H1 (cell line): ENCODE data around the gene MEX3D. TPM values are rescaled to one million over a fixed set of nuclear protein-coding genes. Genes with fewer than 3 reads are reported as not detected.

Source experiments
- ATF3 ChIP-seq: IDR thresholded peaks from 2 replicates; pipeline ENCODE4 v1.6.1; 2011; ENCODE audit warnings: low read depth, mild to moderate bottlenecking, low read length; ENCODE audit not compliant: insufficient read depth
- BACH1 ChIP-seq: IDR thresholded peaks from 2 replicates; pipeline ENCODE4 v1.6.1; 2012; ENCODE audit warnings: low read length, improper control_type of control experiment
- CBX8 ChIP-seq: fragments of 300-800, 300-1000 bp; sonication (generic); IDR thresholded peaks from 2 replicates; pipeline ENCODE4 v1.7.1; 2016; ENCODE audit warnings: low read depth, low read length, borderline replicate concordance
- CHD7 ChIP-seq: fragments of 300-600 bp; sonication (generic); IDR thresholded peaks from 2 replicates; pipeline ENCODE4 v1.7.1; 2012; ENCODE audit warnings: low read length, moderate library complexity, mild to moderate bottlenecking, inconsistent platforms; ENCODE audit not compliant: insufficient replicate concordance
- FOSL1 ChIP-seq: IDR thresholded peaks from 2 replicates; pipeline ENCODE4 v1.6.1; 2011; ENCODE audit warnings: mild to moderate bottlenecking, low read depth, low read length, moderate library complexity; ENCODE audit not compliant: insufficient read depth
- HDAC6 ChIP-seq: IDR thresholded peaks from one replicate; pipeline ENCODE4 v1.7.1; 2012; ENCODE audit warnings: low read depth, mild to moderate bottlenecking, inconsistent platforms, low read length, moderate library complexity
- SAP30 ChIP-seq: fragments of 300-600 bp; sonication (generic); IDR thresholded peaks from 2 replicates; pipeline ENCODE4 v1.7.1; 2012; ENCODE audit warnings: low read length, moderate library complexity, mild to moderate bottlenecking, inconsistent platforms; ENCODE audit not compliant: insufficient read depth, insufficient replicate concordance
- SP1 ChIP-seq: IDR thresholded peaks from 2 replicates; pipeline ENCODE4 v1.6.1; 2011; ENCODE audit warnings: low read depth, low read length
- TCF12 ChIP-seq: IDR thresholded peaks from 2 replicates; pipeline ENCODE4 v1.6.1; 2011; ENCODE audit warnings: low read depth, mild to moderate bottlenecking, low read length
- polyA plus RNA-seq, 7 experiments: library from polyadenylated mRNA; depleted of rRNA in 3 of 7; stranded (reverse) in 5 of 7; unstranded in 2 of 7; fragments of >200 nt in 5 of 7; fragments of 200-250 nt in 2 of 7; gene quantifications; 1 replicate in 5 of 7; 2 replicates in 1 of 7; 4 replicates in 1 of 7; pipeline versions ENCODE4 v1.2.1 to v1.2.3, GENCODE V29; 2011 to 2013; ENCODE audit warnings: missing spikeins in 2 of 7, mixed read lengths in 2 of 7
- total RNA-seq: library from RNA; stranded (reverse); fragmentation: NEBNext Ultra II Directional; extraction: Animal tissue kit (Norgen Biotek cat#: 25700); gene quantifications from 2 replicates; pipeline ENCODE4 v1.2.1, GENCODE V29; 2021

Gene MEX3D
- total and polyA plus RNA-seq, 2 of the 8 experiments (the other 6 are each of a cell fraction or from before 2014, with no cell fraction given): 20.8 to 78.8 TPM

DNA sequence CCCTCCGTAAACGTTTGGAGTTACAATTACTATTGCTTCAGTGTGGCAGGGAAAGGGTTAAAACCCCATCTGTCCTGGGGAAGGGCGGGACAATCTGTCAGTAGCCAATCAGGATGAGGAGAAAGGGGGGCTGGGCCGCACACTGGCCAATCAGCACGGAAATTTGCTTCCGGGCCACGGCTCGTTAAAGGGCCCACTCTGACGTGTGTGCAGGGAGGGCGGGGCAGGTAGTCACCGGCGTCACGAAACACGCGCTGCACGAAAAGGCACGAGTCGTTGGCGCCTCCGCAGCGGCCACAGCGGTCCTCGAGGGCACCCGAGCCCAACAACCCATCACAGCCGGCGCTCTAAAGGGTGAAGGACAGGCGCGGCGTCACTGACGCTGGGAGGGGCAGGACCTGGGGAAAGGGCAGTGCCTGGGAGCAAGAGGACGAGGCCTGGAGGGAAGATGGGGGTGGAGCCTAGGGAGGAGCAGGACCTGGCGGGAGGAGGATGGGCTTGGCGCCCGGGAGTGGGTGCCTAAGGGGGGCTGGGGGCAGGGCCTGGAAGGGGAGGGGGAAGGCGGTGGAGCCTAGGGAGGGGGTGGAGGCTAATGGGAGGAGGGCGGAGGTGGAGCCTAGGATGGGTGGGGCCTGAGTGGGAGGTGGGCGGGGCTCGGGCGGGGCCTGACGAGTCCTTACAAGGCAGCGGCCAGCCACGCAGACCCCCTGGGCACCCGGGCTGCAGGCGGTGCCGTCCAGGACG is 60.2 kb downstream of the MEX3D start (continued):
- TF ChIP-seq CHD7 (no peak), TCF12 (no peak), ATF3 (no peak), HDAC6 (no peak), BACH1 (peak; percentile 50; the same call in 1 of the 2 replicates), SAP30 (no peak), SP1 (peak; percentile 98), FOSL1 (no peak), CBX8 (no peak)
